Osteoblast (primary cell): ENCODE measurements around the gene MAPRE2. TPM values are rescaled to one million over a fixed set of nuclear protein-coding genes. Genes with fewer than 3 reads are reported as not detected.
A peak's percentile ranks its signal among the peaks of the same experiment; 100 is the strongest.

Experiments
- DNase-seq: peaks from one replicate; pipeline ENCODE4 v3.0.0; 2011; ENCODE audit warnings: low spot score, mixed read lengths; ENCODE audit not compliant: insufficient read length; ENCODE audit errors: missing footprints
- H2AFZ ChIP-seq: 2 replicates; pipeline ENCODE4 v1.6.0; 2011; ENCODE audit warnings: mild to moderate bottlenecking, low read length
- H3K27ac ChIP-seq: 2 replicates; pipeline ENCODE4 v1.5.1; 2011; ENCODE audit warnings: mild to moderate bottlenecking, low read depth, low read length, moderate library complexity
- H3K27me3 ChIP-seq: 2 replicates; pipeline ENCODE4 v1.6.0; 2012; ENCODE audit warnings: mild to moderate bottlenecking, control low read depth, inconsistent platforms, low read length, moderate library complexity; ENCODE audit not compliant: insufficient read depth
- H3K36me3 ChIP-seq: 2 replicates; pipeline ENCODE4 v1.5.1; 2011; ENCODE audit warnings: mild to moderate bottlenecking, low read length, control low read depth, moderate library complexity; ENCODE audit not compliant: insufficient read depth
- H3K4me1 ChIP-seq: 2 replicates; pipeline ENCODE4 v1.5.1; 2011; ENCODE audit warnings: mild to moderate bottlenecking, low read length, control low read depth, moderate library complexity; ENCODE audit not compliant: insufficient read depth
- H3K4me2 ChIP-seq: 2 replicates; pipeline ENCODE4 v1.6.0; 2011; ENCODE audit warnings: mild to moderate bottlenecking, low read length; ENCODE audit not compliant: insufficient read depth
- H3K4me3 ChIP-seq: fragments of 200-600 bp; sonication (generic); 3 replicates; pipeline ENCODE4 v1.5.1; 2012; ENCODE audit warnings: mild to moderate bottlenecking, low read length, inconsistent platforms; ENCODE audit not compliant: insufficient read depth
- H3K79me2 ChIP-seq: 2 replicates; pipeline ENCODE4 v1.6.0; 2012; ENCODE audit warnings: mild to moderate bottlenecking, low read length, control low read depth, inconsistent platforms; ENCODE audit not compliant: insufficient read depth
- H3K9me3 ChIP-seq: 2 replicates; pipeline ENCODE4 v1.5.1; 2011; ENCODE audit warnings: low read depth, low read length, control low read depth
- H4K20me1 ChIP-seq: 2 replicates; pipeline ENCODE4 v1.6.0; 2012; ENCODE audit warnings: mild to moderate bottlenecking, low read length, control low read depth; ENCODE audit not compliant: insufficient read depth
- total RNA-seq: library from RNA; depleted of rRNA; stranded (reverse); fragments of >200 nt; gene quantifications from 2 replicates; pipeline ENCODE4 v1.2.3, GENCODE V29; 2012
- TF ChIP-seq, protein P1 (sequence below): IDR thresholded peaks from 2 replicates; pipeline ENCODE4 v1.5.1; 2011; ENCODE audit warnings: mild to moderate bottlenecking, low read depth, low read length, moderate library complexity; ENCODE audit errors: extremely low read depth

MAPRE2 gene
- total RNA-seq, 1 donor: 21.7 TPM

DNA sequence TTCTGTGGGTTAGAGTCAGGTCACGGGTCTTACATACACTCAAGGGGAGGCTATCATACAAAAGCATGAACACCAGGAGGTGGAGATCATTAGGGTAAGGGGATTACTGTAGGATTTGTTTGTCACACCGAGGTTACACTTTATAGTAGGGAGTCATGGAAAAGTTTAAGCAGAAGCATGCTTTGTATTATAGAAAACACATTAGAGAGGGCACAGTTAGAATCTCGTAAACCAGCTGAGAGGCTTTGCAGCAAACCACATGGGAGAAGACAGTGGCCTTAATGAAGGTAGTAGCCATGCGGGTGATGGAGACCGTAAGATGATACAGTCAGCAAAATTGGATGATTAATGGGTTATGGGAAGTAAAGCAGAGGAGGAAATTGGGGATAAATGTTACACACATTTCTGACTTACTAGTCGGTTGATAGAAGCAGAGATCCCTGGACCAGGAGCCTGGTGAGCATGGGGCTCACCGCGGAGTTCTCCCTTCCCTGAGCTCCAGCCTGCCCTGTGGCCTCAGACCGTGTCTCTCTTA lies 75.6 kb downstream of the MAPRE2 start:
- Histone ChIP-seq H3K9me3 (no peaks in the 10 kb centered on the region), H4K20me1 (no peaks in the 10 kb centered on the region), H3K4me2 (no peak overlapping the region), H3K27ac (peak overlapping the region; percentile 78), H3K36me3 (no peaks in the 10 kb centered on the region), H2AFZ (no peak overlapping the region), H3K79me2 (no peaks in the 10 kb centered on the region), H3K27me3 (no peaks in the 10 kb centered on the region), H3K4me1 (peaks cover 15% of the 10 kb centered on the region), H3K4me3 (no peak overlapping the region)
- TF ChIP-seq, protein P1, sequence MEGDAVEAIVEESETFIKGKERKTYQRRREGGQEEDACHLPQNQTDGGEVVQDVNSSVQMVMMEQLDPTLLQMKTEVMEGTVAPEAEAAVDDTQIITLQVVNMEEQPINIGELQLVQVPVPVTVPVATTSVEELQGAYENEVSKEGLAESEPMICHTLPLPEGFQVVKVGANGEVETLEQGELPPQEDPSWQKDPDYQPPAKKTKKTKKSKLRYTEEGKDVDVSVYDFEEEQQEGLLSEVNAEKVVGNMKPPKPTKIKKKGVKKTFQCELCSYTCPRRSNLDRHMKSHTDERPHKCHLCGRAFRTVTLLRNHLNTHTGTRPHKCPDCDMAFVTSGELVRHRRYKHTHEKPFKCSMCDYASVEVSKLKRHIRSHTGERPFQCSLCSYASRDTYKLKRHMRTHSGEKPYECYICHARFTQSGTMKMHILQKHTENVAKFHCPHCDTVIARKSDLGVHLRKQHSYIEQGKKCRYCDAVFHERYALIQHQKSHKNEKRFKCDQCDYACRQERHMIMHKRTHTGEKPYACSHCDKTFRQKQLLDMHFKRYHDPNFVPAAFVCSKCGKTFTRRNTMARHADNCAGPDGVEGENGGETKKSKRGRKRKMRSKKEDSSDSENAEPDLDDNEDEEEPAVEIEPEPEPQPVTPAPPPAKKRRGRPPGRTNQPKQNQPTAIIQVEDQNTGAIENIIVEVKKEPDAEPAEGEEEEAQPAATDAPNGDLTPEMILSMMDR: no peak
- no peak for DNase-seq

DNA sequence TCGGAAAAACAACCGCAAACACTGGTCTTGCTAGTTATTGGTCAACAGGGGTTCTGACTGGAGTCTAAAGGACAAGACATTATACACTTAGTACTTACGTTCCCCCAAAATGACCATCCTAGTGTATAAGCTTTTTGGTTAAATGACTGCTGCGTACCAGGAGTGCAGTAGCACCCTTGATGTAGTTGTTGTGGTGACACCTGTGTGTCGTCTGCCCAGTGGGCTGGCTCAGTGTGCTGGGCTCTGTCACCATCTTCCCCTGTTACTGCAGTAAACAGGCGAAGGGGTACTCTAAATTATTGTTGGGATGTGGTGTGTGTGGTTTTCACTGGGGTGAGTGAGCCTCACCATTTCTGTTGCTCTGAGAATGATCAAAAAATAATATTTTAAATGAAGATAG lies 76.2 kb downstream of the MAPRE2 start:
- Histone ChIP-seq H3K4me3 (no peak overlapping the region), H3K4me2 (peak overlapping the region; percentile 76), H3K4me1 (peaks cover 15% of the 10 kb centered on the region), H3K27me3 (no peaks in the 10 kb centered on the region), H3K9me3 (no peaks in the 10 kb centered on the region), H4K20me1 (no peaks in the 10 kb centered on the region), H3K27ac (peak overlapping the region; percentile 78), H2AFZ (peak overlapping the region; percentile 94), H3K36me3 (no peaks in the 10 kb centered on the region), H3K79me2 (no peaks in the 10 kb centered on the region)
- DNase-seq: no peak
- TF ChIP-seq, protein P1: no peak

DNA sequence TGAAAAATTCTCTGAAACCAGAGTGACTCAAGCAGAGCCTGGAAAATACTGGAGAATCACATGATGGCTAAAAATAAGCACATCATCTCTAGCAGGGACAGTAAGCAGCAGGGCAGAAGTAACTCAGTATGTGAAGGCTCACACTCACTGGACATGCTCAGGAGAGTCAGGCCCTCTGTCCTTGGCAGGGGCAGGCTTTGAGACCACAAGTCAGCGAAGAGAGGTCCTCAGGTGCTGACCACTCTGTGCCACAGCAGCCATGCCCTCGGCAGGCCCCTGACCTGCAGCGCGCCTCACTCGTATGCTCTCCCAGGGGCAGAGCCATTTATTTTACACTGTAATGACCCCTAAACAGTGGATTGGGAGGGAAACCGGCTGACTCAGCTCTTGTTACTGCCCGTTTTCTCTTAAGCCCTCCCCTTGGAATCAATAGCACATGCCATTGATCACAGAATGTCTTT lies 76.8 kb downstream of the MAPRE2 start:
- Histone ChIP-seq H3K9me3 (no peaks in the 10 kb centered on the region), H4K20me1 (no peaks in the 10 kb centered on the region), H3K4me3 (peak overlapping the region; percentile 59), H3K4me2 (peak overlapping the region; percentile 76), H3K4me1 (peaks cover 15% of the 10 kb centered on the region), H3K36me3 (no peaks in the 10 kb centered on the region), H2AFZ (peak overlapping the region; percentile 94), H3K27ac (peak overlapping the region; percentile 78), H3K79me2 (no peaks in the 10 kb centered on the region), H3K27me3 (no peaks in the 10 kb centered on the region)
- DNase-seq: no peak
- TF ChIP-seq, protein P1: no peak

DNA sequence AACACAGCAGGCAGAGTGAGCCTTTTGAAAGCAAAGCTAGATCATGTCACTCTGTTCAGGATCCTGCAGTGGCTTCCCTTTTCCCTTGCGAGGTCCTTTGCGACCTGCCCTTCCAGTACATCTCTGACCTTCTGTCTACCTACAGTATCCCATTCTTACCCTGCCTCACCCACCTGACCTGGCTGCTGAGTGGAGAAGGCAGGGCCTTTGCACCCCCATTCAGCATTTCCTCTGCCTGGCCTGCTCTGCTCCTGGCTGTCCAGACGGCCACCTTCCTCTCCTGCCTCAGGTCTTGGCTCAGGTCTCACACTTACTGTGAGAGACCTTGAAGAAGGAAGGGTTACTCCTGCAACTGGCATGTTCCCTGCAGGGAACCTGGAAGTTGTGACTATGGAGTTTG lies 77.4 kb downstream of the MAPRE2 start:
- no peak for DNase-seq
- no peaks in the 10 kb centered on the region for H3K27me3 ChIP-seq
- H4K20me1 ChIP-seq: no peaks in the 10 kb centered on the region
- TF ChIP-seq, protein P1: no peak
- no peaks in the 10 kb centered on the region for H3K79me2 ChIP-seq
- H2AFZ ChIP-seq: no peak overlapping the region
- no peaks in the 10 kb centered on the region for H3K9me3 ChIP-seq
- no peaks in the 10 kb centered on the region for H3K36me3 ChIP-seq
- peak overlapping the region; percentile 76 for H3K4me2 ChIP-seq
- no peak overlapping the region for H3K4me3 ChIP-seq
- H3K27ac ChIP-seq: no peak overlapping the region
- peaks cover 15% of the 10 kb centered on the region for H3K4me1 ChIP-seq
